BLaER1 treated with 17β-estradiol and CSF1 and Interleukin-3, amounts not matched to agents 10 nM and 100 nM (cell line): ENCODE data around the gene LIN37.

Experiments
- H3K27ac ChIP-seq, 11 experiments: shearing (Covaris generic); formaldehyde crosslinking; 2 replicates each; pipeline ENCODE4 v1.8.1; 2022
- H3K27me3 ChIP-seq, 11 experiments: shearing (Covaris generic); formaldehyde crosslinking; 2 replicates each; pipeline ENCODE4 v1.8.1; 2022
- H3K36me3 ChIP-seq, 11 experiments: shearing (Covaris generic); formaldehyde crosslinking; 2 replicates each; pipeline ENCODE4 v1.8.1; 2022
- H3K4me1 ChIP-seq, 10 experiments: shearing (Covaris generic); formaldehyde crosslinking; 2 replicates each; pipeline ENCODE4 v1.8.1; 2022
- H3K4me2 ChIP-seq, 11 experiments: shearing (Covaris generic); formaldehyde crosslinking; 2 replicates each; pipeline ENCODE4 v1.8.1; 2022
- H3K4me3 ChIP-seq, 10 experiments: shearing (Covaris generic); formaldehyde crosslinking; 2 replicates each; pipeline ENCODE4 v1.8.1; 2022
- H3K9ac ChIP-seq, 11 experiments: shearing (Covaris generic); formaldehyde crosslinking; 2 replicates each; pipeline ENCODE4 v1.8.1; 2022
- H3K9me3 ChIP-seq, 11 experiments: shearing (Covaris generic); formaldehyde crosslinking; replicated peaks in 1 of 11; 2 replicates each; pipeline ENCODE4 v1.8.1; 2022
- H4K20me1 ChIP-seq, 11 experiments: shearing (Covaris generic); formaldehyde crosslinking; 2 replicates each; pipeline ENCODE4 v1.8.1; 2022
- Cebpa-rat ChIP-seq, 11 experiments: shearing (Covaris generic); IDR thresholded peaks; 2 replicates each; pipeline ENCODE4 v1.8.1; 2022

Gene LIN37

GRCh38 chr19:35751839-35752745, 3.7 kb downstream of the LIN37 start:
- TF ChIP-seq Cebpa-rat (IDR thresholded peaks at IDR 0.05) = no peak
- H3K4me2 ChIP-seq = peak overlapping the region in 1 of 11 experiments; percentile 4; a peak in 1 of 22 replicates
- no peaks in the 10 kb centered on the region for H3K9me3 ChIP-seq
- peaks cover 0 to 12% (median 0%) of the 10 kb centered on the region in 11 experiments; a peak in 1 of 22 replicates for H4K20me1 ChIP-seq
- H3K9ac ChIP-seq = peak overlapping the region in 7 of 11 experiments; percentile 8 to 43 (median 31); a peak in 7 of 22 replicates
- peaks cover 17 to 44% (median 37%) of the 10 kb centered on the region in 11 experiments for H3K36me3 ChIP-seq
- peaks cover 34 to 52% (median 42%) of the 10 kb centered on the region in 10 experiments for H3K4me1 ChIP-seq
- no peak overlapping the region for H3K27ac ChIP-seq
- H3K4me3 ChIP-seq = no peak overlapping the region
- H3K27me3 ChIP-seq = peaks cover 0 to 14% (median 10%) of the 10 kb centered on the region in 11 experiments; a peak in 12 of 22 replicates

GRCh38 chr19:35752746-35753350, 4.5 kb downstream of the LIN37 start:
- no peak overlapping the region for H3K4me2 ChIP-seq
- TF ChIP-seq Cebpa-rat (IDR thresholded peaks at IDR 0.05) = no peak
- H3K27me3 ChIP-seq = peaks cover 0 to 14% (median 10%) of the 10 kb centered on the region in 11 experiments; a peak in 12 of 22 replicates
- H3K27ac ChIP-seq = no peak overlapping the region
- peak overlapping the region in 2 of 11 experiments; percentile 20 to 39; a peak in 2 of 22 replicates for H3K9ac ChIP-seq
- peaks cover 17 to 44% (median 34%) of the 10 kb centered on the region in 11 experiments for H3K36me3 ChIP-seq
- peaks cover 0 to 12% (median 0%) of the 10 kb centered on the region in 11 experiments; a peak in 1 of 22 replicates for H4K20me1 ChIP-seq
- H3K4me1 ChIP-seq = peaks cover 30 to 49% (median 39%) of the 10 kb centered on the region in 10 experiments
- no peak overlapping the region for H3K4me3 ChIP-seq
- no peaks in the 10 kb centered on the region for H3K9me3 ChIP-seq

GRCh38 chr19:35753634-35754369, 5.4 kb downstream of the LIN37 start:
- Histone ChIP-seq H3K27me3 (peaks cover 0 to 14% (median 10%) of the 10 kb centered on the region in 11 experiments; a peak in 12 of 22 replicates), H3K9ac (0 out of 22 replicates have a peak overlapping the region, but pooled peaks of 1 of the 11 experiments have one; percentile 9), H3K27ac (no peak overlapping the region), H3K9me3 (no peaks in the 10 kb centered on the region), H3K4me3 (no peak overlapping the region), H3K36me3 (peaks cover 17 to 44% (median 34%) of the 10 kb centered on the region in 11 experiments), H3K4me2 (no peak overlapping the region), H3K4me1 (peaks cover 31 to 49% (median 38%) of the 10 kb centered on the region in 10 experiments), H4K20me1 (peaks cover 0 to 15% (median 0%) of the 10 kb centered on the region in 11 experiments; a peak in 5 of 22 replicates)
- no peak for TF ChIP-seq Cebpa-rat (IDR thresholded peaks at IDR 0.05)

- Histone ChIP-seq H4K20me1 (peaks cover 0 to 22% (median 0%) of the 10 kb centered on the region in 11 experiments; a peak in 7 of 22 replicates), H3K4me2 (no peak overlapping the region), H3K9me3 (no peaks in the 10 kb centered on the region), H3K27me3 (peaks cover 0 to 14% (median 10%) of the 10 kb centered on the region in 11 experiments; a peak in 12 of 22 replicates), H3K27ac (no peak overlapping the region), H3K4me1 (peaks cover 32 to 49% (median 38%) of the 10 kb centered on the region in 10 experiments), H3K4me3 (no peak overlapping the region), H3K9ac (no peak overlapping the region), H3K36me3 (peaks cover 17 to 44% (median 36%) of the 10 kb centered on the region in 11 experiments)
- TF ChIP-seq Cebpa-rat (IDR thresholded peaks at IDR 0.05) = no peak
Measured at GRCh38 chr19:35754370-35755130, 6.2 kb downstream of the LIN37 start.

GRCh38 chr19:35755131-35755549, 6.8 kb downstream of the LIN37 start:
- Histone ChIP-seq H3K27me3 (peaks cover 0 to 14% (median 10%) of the 10 kb centered on the region in 11 experiments; a peak in 12 of 22 replicates), H3K27ac (no peak overlapping the region), H3K9me3 (no peaks in the 10 kb centered on the region), H3K4me2 (0 out of 22 replicates have a peak overlapping the region, but pooled peaks of 1 of the 11 experiments have one; percentile 5), H4K20me1 (peaks cover 0 to 26% (median 0%) of the 10 kb centered on the region in 11 experiments; a peak in 7 of 22 replicates), H3K9ac (no peak overlapping the region; a peak in 1 of 22 replicates), H3K4me3 (no peak overlapping the region), H3K4me1 (peaks cover 31 to 49% (median 37%) of the 10 kb centered on the region in 10 experiments), H3K36me3 (peaks cover 17 to 50% (median 36%) of the 10 kb centered on the region in 11 experiments)
- no peak for TF ChIP-seq Cebpa-rat (IDR thresholded peaks at IDR 0.05)

GRCh38 chr19:35755550-35756376, 7.4 kb downstream of the LIN37 start:
- H3K9me3 ChIP-seq = no peaks in the 10 kb centered on the region
- peaks cover 0 to 14% (median 10%) of the 10 kb centered on the region in 11 experiments; a peak in 12 of 22 replicates for H3K27me3 ChIP-seq
- H3K9ac ChIP-seq = peak overlapping the region in 1 of 11 experiments; percentile 13; a peak in 1 of 22 replicates
- peaks cover 25 to 44% (median 32%) of the 10 kb centered on the region in 10 experiments for H3K4me1 ChIP-seq
- no peak overlapping the region for H3K4me3 ChIP-seq
- H3K36me3 ChIP-seq = peaks cover 21 to 56% (median 42%) of the 10 kb centered on the region in 11 experiments
- no peak for TF ChIP-seq Cebpa-rat (IDR thresholded peaks at IDR 0.05)
- no peak overlapping the region for H3K27ac ChIP-seq
- peaks cover 0 to 26% (median 0%) of the 10 kb centered on the region in 11 experiments; a peak in 7 of 22 replicates for H4K20me1 ChIP-seq
- H3K4me2 ChIP-seq = peak overlapping the region in 3 of 11 experiments; percentile 8 to 92 (median 30); a peak in 3 of 22 replicates
